OCI-LY3 (cell line): ENCODE results near the gene AKT3.
"Not testable (repeated sequence)": the region's sequence is repeated elsewhere in the genome, so short reads cannot be mapped to it uniquely, and the experiment has no call there.

Source experiments
- H2AFZ ChIP-seq: fragments of 200-600, 300-600 bp; shearing (Covaris generic); 2 replicates; pipeline ENCODE4 v1.6.0; 2014; ENCODE audit warnings: antibody characterized with exemption, low read depth, low read length
- H3K27ac ChIP-seq: fragments of 200-600, 300-600 bp; sonication (generic); 2 replicates; pipeline ENCODE4 v1.5.1; 2014; ENCODE audit warnings: mild to moderate bottlenecking, low read length, moderate library complexity, mixed read lengths
- H3K27me3 ChIP-seq: fragments of 200-600, 300-600 bp; sonication (generic); 2 replicates; pipeline ENCODE4 v1.6.1; 2014; ENCODE audit warnings: low read depth, low read length, mixed read lengths
- H3K36me3 ChIP-seq: fragments of 200-600, 300-600 bp; sonication (generic); replicated peaks from 2 replicates; pipeline ENCODE3; 2014; ENCODE audit warnings: low read depth, low read length, mixed read lengths
- H3K4me1 ChIP-seq: fragments of 300-600, 200-600 bp; sonication (generic); 2 replicates; pipeline ENCODE4 v1.6.1; 2014; ENCODE audit warnings: low read length, mixed read lengths
- H3K4me2 ChIP-seq: fragments of 200-600, 300-600 bp; sonication (generic); 2 replicates; pipeline ENCODE4 v1.6.1; 2014; ENCODE audit warnings: low read length, mixed read lengths
- H3K4me3 ChIP-seq: fragments of 300-600, 200-600 bp; sonication (generic); 2 replicates; pipeline ENCODE4 v1.5.1; 2014; ENCODE audit warnings: antibody characterized with exemption, mild to moderate bottlenecking, low read length, moderate library complexity
- H3K79me2 ChIP-seq: fragments of 300-600, 200-600 bp; shearing (Covaris generic); 2 replicates; pipeline ENCODE4 v1.6.1; 2014; ENCODE audit warnings: mild to moderate bottlenecking, low read length, mixed read lengths
- H3K9ac ChIP-seq: fragments of 300-600, 200-600 bp; shearing (Covaris generic); 2 replicates; pipeline ENCODE4 v1.6.0; 2014; ENCODE audit warnings: mild to moderate bottlenecking, low read length, moderate library complexity
- H3K9me3 ChIP-seq: fragments of 200-600, 300-600 bp; shearing (Covaris generic); 2 replicates; pipeline ENCODE4 v1.6.1; 2014; ENCODE audit warnings: low read length, mixed read lengths; ENCODE audit not compliant: insufficient read depth
- H4K20me1 ChIP-seq: fragments of 200-600, 300-600 bp; sonication (generic); 2 replicates; pipeline ENCODE4 v1.6.1; 2016; ENCODE audit warnings: low read length, mixed read lengths; ENCODE audit not compliant: insufficient read depth
- EZH2phosphoT487 ChIP-seq: fragments of 200-600 bp; shearing (Covaris generic); IDR thresholded peaks from 2 replicates; pipeline ENCODE4 v1.6.1; 2018; ENCODE audit warnings: antibody characterized with exemption, mixed run types, low read depth
- TF ChIP-seq, protein P1 (sequence below): fragments of 200-600, 300-600 bp; sonication (generic); IDR thresholded peaks from 2 replicates; pipeline ENCODE4 v1.5.1; 2014; ENCODE audit warnings: antibody characterized with exemption, low read length, low read depth

Gene AKT3

DNA sequence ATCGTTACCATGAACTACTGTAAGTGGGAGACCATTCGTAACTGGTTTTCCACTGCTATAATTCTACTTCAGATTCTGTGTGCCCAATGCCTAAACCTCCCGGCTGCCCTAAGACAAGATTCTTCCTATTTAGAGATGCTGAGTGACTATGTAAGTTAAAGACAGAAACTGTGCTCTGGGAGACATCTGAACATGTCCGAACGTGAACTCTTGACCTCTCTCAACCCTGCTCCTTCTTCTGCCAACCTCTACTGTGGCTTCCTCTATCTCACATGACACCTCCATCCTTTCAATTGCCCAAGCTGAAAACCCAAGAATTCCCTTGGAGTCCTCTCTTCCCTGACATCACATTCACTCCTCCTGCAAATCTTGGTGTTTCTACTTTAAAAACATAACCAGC lies 182.9 kb downstream of the AKT3 start:
- Histone ChIP-seq H3K27ac (no peak overlapping the region), H3K9ac (no peak overlapping the region), H3K4me1 (no peaks in the 10 kb centered on the region), H3K4me2 (no peak overlapping the region), H3K36me3 (no peaks in the 10 kb centered on the region), H2AFZ (no peak overlapping the region), H3K4me3 (no peak overlapping the region), H4K20me1 (no peaks in the 10 kb centered on the region), H3K79me2 (no peaks in the 10 kb centered on the region), H3K27me3 (no peaks in the 10 kb centered on the region), H3K9me3 (no peaks in the 10 kb centered on the region)
- TF ChIP-seq EZH2phosphoT487: no peak
- TF ChIP-seq, protein P1, sequence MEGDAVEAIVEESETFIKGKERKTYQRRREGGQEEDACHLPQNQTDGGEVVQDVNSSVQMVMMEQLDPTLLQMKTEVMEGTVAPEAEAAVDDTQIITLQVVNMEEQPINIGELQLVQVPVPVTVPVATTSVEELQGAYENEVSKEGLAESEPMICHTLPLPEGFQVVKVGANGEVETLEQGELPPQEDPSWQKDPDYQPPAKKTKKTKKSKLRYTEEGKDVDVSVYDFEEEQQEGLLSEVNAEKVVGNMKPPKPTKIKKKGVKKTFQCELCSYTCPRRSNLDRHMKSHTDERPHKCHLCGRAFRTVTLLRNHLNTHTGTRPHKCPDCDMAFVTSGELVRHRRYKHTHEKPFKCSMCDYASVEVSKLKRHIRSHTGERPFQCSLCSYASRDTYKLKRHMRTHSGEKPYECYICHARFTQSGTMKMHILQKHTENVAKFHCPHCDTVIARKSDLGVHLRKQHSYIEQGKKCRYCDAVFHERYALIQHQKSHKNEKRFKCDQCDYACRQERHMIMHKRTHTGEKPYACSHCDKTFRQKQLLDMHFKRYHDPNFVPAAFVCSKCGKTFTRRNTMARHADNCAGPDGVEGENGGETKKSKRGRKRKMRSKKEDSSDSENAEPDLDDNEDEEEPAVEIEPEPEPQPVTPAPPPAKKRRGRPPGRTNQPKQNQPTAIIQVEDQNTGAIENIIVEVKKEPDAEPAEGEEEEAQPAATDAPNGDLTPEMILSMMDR: no peak

DNA sequence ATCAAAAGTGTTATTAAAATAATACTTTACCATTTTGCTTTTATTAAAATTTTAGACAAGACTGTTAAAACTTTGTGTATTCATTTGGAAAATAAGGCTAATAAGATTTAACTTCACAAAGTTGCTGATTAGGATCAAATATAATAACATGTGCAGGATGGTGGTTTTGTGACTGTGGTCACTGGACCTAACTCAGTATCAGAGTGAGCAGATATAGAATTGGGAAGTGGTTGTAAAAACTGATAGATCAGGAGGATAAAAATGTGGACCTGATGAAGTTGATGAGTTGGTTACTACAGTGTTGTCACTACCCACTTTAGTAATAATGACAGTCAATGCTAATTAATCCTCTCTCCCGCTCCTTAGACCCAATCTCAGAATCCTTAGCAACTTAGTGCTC lies 186.4 kb downstream of the AKT3 start:
- no peak overlapping the region for H3K4me2 ChIP-seq
- no peaks in the 10 kb centered on the region for H3K9me3 ChIP-seq
- no peak overlapping the region for H3K4me3 ChIP-seq
- no peak overlapping the region for H2AFZ ChIP-seq
- H3K79me2 ChIP-seq: no peaks in the 10 kb centered on the region
- no peaks in the 10 kb centered on the region for H3K36me3 ChIP-seq
- no peaks in the 10 kb centered on the region for H3K4me1 ChIP-seq
- H4K20me1 ChIP-seq: no peaks in the 10 kb centered on the region
- no peak for TF ChIP-seq EZH2phosphoT487
- TF ChIP-seq, protein P1: no peak
- no peaks in the 10 kb centered on the region for H3K27me3 ChIP-seq
- no peak overlapping the region for H3K27ac ChIP-seq
- H3K9ac ChIP-seq: no peak overlapping the region

DNA sequence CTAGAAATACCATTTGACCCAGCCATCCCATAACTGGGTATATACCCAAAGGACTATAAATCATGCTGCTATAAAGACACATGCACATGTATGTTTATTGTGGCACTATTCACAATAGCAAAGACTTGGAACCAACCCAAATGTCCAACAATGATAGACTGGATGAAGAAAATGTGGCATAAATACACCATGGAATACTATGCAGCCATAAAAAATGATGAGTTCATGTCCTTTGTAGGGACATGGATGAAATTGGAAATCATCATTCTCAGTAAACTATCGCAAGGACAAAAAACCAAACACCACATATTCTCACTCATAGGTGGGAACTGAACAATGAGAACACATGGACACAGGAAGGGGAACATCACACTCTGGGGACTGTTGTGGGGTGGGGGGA lies 187.9 kb downstream of the AKT3 start:
- not testable (repeated sequence) for H4K20me1 ChIP-seq, H3K9me3 ChIP-seq, H3K4me2 ChIP-seq, H3K27ac ChIP-seq, H3K9ac ChIP-seq, H3K4me1 ChIP-seq, H3K4me3 ChIP-seq, H3K36me3 ChIP-seq, H3K79me2 ChIP-seq, H2AFZ ChIP-seq, H3K27me3 ChIP-seq

DNA sequence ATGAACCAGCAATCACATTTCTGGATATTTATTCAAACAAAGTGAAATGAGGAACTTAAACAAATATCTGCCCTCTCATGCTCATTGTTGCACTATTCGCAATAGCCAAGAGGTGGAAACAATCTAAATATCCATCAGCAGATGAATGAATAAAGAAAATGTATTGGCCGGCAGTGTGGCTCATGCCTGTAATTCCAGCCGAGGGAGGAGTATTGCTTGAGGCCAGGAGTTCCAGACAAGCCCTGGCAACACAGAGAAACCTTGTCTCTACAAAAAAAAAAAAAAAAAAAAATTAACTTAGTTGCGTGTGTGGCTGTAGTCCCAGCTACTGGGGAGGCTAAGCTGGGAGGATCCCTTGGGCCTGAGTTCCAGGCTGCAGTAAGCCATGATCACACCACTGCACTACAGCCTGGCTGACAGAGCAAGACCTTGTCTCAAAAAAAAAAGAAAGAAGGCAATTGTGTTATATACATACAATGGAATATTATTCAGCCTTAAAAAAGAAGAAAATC lies 191.4 kb downstream of the AKT3 start:
- no peaks in the 10 kb centered on the region for H3K27me3 ChIP-seq
- no peaks in the 10 kb centered on the region for H3K36me3 ChIP-seq
- no peaks in the 10 kb centered on the region for H3K79me2 ChIP-seq
- no peak overlapping the region for H3K4me3 ChIP-seq
- no peaks in the 10 kb centered on the region for H3K4me1 ChIP-seq
- H3K27ac ChIP-seq: no peak overlapping the region
- no peak overlapping the region for H2AFZ ChIP-seq
- no peaks in the 10 kb centered on the region for H4K20me1 ChIP-seq
- H3K9ac ChIP-seq: no peak overlapping the region
- H3K9me3 ChIP-seq: no peaks in the 10 kb centered on the region
- TF ChIP-seq, protein P1: no peak
- no peak for TF ChIP-seq EZH2phosphoT487
- no peak overlapping the region for H3K4me2 ChIP-seq

DNA sequence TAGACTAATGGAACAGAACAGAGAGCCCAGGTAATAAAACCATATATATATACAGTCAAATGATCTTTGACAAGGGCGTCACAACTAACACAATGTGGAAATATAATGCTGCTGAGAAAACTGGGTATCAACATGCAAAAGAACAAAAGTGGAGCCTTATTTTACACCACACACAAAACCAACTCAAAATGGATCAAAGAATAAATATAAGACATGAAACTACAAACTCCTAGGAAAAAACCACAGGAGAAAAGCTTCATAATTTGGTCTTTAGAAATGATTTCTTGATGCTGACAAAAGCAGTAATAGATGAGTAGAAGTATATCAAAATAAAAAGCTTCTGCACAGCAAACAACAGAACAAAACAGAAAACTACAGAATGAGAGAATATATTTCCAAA lies 192.2 kb downstream of the AKT3 start:
- no peak overlapping the region for H3K4me3 ChIP-seq
- H3K27ac ChIP-seq: no peak overlapping the region
- no peaks in the 10 kb centered on the region for H3K4me1 ChIP-seq
- H3K4me2 ChIP-seq: no peak overlapping the region
- H3K27me3 ChIP-seq: no peaks in the 10 kb centered on the region
- no peaks in the 10 kb centered on the region for H3K36me3 ChIP-seq
- no peak overlapping the region for H2AFZ ChIP-seq
- H3K79me2 ChIP-seq: no peaks in the 10 kb centered on the region
- no peaks in the 10 kb centered on the region for H4K20me1 ChIP-seq
- TF ChIP-seq, protein P1: no peak
- no peak for TF ChIP-seq EZH2phosphoT487
- H3K9me3 ChIP-seq: no peaks in the 10 kb centered on the region
- no peak overlapping the region for H3K9ac ChIP-seq

DNA sequence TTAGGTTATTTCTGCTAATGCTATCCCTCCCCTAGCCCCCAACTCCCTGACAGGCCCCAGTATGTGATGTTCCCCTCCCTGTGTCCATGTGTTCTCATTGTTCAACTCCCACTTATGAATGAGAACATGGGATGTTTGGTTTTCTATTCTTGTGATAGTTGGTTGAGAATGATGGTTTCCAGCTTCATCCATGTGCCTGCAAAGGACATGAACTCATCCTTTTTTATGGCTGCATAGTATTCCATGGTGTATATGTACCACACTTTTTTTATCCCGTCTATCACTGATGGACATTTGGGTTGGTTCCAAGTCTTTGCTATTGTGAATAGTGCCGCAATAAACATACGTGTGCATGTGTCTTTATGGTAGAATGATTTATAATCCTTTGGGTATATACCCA lies 200.5 kb downstream of the AKT3 start:
- not testable (repeated sequence) for H3K4me2 ChIP-seq, H4K20me1 ChIP-seq, H3K79me2 ChIP-seq, H3K9ac ChIP-seq, H3K27ac ChIP-seq, H3K9me3 ChIP-seq, H2AFZ ChIP-seq, H3K27me3 ChIP-seq, H3K4me1 ChIP-seq, H3K36me3 ChIP-seq, H3K4me3 ChIP-seq
